ENCODE results near the gene ECHS1. TPM values are rescaled to one million over a fixed set of nuclear protein-coding genes. Genes with fewer than 3 reads are reported as not detected.

ECHS1 gene
- total and polyA plus RNA-seq, 4 experiments from 2014 or later = 29.7 to 117 (median 56.0) TPM

DNA sequence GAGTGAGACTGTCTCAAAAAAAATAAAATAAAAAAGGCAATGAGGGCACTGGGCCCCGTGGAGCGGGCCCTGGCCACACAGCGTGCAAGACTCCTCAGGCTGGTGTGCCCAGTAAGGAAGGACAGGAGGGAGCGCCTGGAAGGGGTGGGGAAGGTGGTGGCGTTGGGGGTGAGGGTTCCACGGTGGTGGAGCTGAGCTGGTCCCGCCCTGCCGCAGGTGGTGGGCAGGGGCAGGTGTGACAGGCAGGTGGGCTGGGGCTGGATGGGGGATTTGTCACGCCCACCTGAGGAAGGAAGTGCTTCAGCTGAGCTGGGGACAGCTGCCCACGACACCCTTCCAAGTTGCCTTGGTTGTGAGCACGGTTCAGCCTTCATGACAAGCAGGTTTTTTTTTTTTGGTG lies 26.7 kb downstream of the ECHS1 start:
- intact Hi-C loops (cut with micrococcal nuclease) = no loop called here
- ChIA-PET POLR2A (ENCODE audit: partially characterized antibody) (interaction anchor here (1.7 kb wide), 1 partner anchor 10 kb away, joined by 5 read pairs; the partner anchor contains the start of gene CALY), CTCF (ENCODE audit: partially characterized antibody) (interaction anchor here (1.3 kb wide), 1 partner anchor 17 kb away, joined by 7 read pairs; no protein-coding TSS in a partner anchor)
- Histone ChIP-seq H3K4me3 (ENCODE audit: low read length in 2 of 2) (no peak overlapping the region), H3K27me3 (ENCODE audit: insufficient read depth, low read length) (peaks cover 11% of the 10 kb centered on the region), H3K36me3 (ENCODE audit: insufficient read depth, low read length) (no peaks in the 10 kb centered on the region), H3K27ac (ENCODE audit: low read depth, low read length) (no peak overlapping the region), H3K4me1 (ENCODE audit: insufficient read depth, low read length) (no peaks in the 10 kb centered on the region), H3K9me3 (ENCODE audit: control insufficient read depth in 1 of 2, low read length in 2 of 2) (no peaks in the 10 kb centered on the region)
- Mint-ChIP-seq H3K36me3 (no peaks in the 10 kb centered on the region), H3K4me1 (peaks cover 0 to 3% (median under 1%) of the 10 kb centered on the region in 4 donors), H3K27ac (no peak overlapping the region), H3K4me3 (no peak overlapping the region), H3K9me3 (no peaks in the 10 kb centered on the region), H3K27me3 (peaks cover 20 to 32% of the 10 kb centered on the region in 2 donors)
- DNase-seq = no peak

DNA sequence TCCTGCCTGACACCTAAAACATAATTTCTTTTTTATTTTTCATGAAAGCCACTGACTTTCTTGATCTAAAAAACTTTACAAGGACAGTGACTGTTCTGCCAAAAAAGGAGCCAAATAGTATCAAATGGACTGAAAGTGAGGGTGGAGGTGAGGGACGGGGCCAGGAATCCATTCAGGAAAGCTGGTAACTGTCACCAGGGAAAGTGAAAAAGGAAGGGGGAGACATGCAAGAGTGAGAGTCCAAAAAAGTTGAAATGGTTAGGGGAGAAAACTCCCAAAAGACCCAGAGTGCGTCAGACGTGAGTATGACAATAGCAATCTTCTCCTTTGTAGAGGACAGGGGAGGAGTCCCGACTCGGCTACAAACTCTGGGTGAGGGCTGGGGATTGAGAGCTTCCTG lies 28.9 kb downstream of the ECHS1 start:
- Histone ChIP-seq H3K27ac (ENCODE audit: low read depth, low read length) (no peak overlapping the region), H3K4me3 (ENCODE audit: low read length in 2 of 2) (no peak overlapping the region), H3K27me3 (ENCODE audit: insufficient read depth, low read length) (peaks cover 10% of the 10 kb centered on the region), H3K9me3 (ENCODE audit: control insufficient read depth in 1 of 2, low read length in 2 of 2) (no peaks in the 10 kb centered on the region), H3K4me1 (ENCODE audit: insufficient read depth, low read length) (no peaks in the 10 kb centered on the region), H3K36me3 (ENCODE audit: insufficient read depth, low read length) (no peaks in the 10 kb centered on the region)
- no peak overlapping the region for H3K27ac Mint-ChIP-seq
- peaks cover 0 to 2% (median under 1%) of the 10 kb centered on the region in 4 donors for H3K4me1 Mint-ChIP-seq
- intact Hi-C loops (cut with micrococcal nuclease) = no loop called here
- H3K36me3 Mint-ChIP-seq = no peaks in the 10 kb centered on the region
- ChIA-PET POLR2A (ENCODE audit: partially characterized antibody) (interaction anchor here (2.0 kb wide), 1 partner anchor 9 kb away, joined by 5 read pairs; no protein-coding TSS in a partner anchor), CTCF (ENCODE audit: partially characterized antibody) (no interaction called here)
- peaks cover 19 to 30% of the 10 kb centered on the region in 2 donors for H3K27me3 Mint-ChIP-seq
- DNase-seq = no peak
- no peaks in the 10 kb centered on the region for H3K9me3 Mint-ChIP-seq
- no peak overlapping the region for H3K4me3 Mint-ChIP-seq

DNA sequence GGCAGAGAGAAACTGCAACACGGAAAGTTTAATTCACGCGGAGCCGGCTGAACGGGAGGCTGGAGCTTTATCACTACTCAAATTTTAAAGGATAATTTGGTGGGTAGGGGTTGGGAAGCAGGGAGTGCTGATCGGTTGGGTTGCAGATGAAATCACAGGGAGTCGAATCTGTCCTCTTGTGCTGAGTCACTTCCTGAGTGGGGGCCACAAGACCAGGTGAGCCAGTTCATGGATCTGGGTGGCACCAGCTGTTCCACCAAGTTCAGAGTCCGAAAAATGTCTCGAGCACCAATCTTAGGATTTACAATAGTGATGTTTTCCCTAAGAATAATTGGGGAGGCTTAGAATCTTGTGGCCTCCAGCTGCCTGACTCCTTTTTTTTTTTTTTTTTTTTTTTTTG lies 29.6 kb downstream of the ECHS1 start:
- ChIA-PET POLR2A (ENCODE audit: partially characterized antibody) (interaction anchor here (2.0 kb wide), 1 partner anchor 10 kb away, joined by 5 read pairs; no protein-coding TSS in a partner anchor), CTCF (ENCODE audit: partially characterized antibody) (interaction anchor here (2.0 kb wide), 1 partner anchor 14 kb away, joined by 6 read pairs; no protein-coding TSS in a partner anchor)
- H3K9me3 Mint-ChIP-seq = no peaks in the 10 kb centered on the region
- H3K27me3 Mint-ChIP-seq = peaks cover 16 to 27% of the 10 kb centered on the region in 2 donors
- H3K27ac ChIP-seq (ENCODE audit: low read depth, low read length) = no peak overlapping the region
- H3K4me1 ChIP-seq (ENCODE audit: insufficient read depth, low read length) = no peaks in the 10 kb centered on the region
- no peaks in the 10 kb centered on the region for H3K9me3 ChIP-seq (ENCODE audit: control insufficient read depth in 1 of 2, low read length in 2 of 2)
- H3K36me3 Mint-ChIP-seq = no peaks in the 10 kb centered on the region
- H3K4me3 Mint-ChIP-seq = no peak overlapping the region
- H3K27ac Mint-ChIP-seq = peak overlapping the region in 1 of 7 donors; percentile 22
- H3K27me3 ChIP-seq (ENCODE audit: insufficient read depth, low read length) = peaks cover 7% of the 10 kb centered on the region
- no peak overlapping the region for H3K4me3 ChIP-seq (ENCODE audit: low read length in 2 of 2)
- H3K36me3 ChIP-seq (ENCODE audit: insufficient read depth, low read length) = no peaks in the 10 kb centered on the region
- DNase-seq = no peak
- intact Hi-C loops (cut with micrococcal nuclease) = no loop called here
- no peaks in the 10 kb centered on the region for H3K4me1 Mint-ChIP-seq

DNA sequence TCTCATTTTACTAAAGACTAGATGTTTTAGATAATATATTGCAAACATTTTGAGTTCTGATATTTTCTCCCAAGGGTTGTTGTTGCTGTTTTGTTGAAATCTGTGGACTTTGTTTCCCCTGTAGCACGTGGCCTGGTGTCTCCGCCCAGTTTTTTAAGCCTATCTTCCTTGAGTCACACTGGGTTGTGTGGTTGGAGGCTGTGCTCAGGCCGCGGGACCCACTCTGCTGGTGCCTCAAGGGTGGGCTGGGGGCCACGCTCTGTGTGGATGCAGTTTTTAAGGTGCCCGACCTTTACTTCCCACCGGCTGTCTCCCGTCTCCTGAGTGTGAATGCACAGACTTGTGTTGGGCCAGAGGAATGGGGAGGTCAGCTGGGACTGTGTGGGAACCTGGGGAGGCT lies 30.2 kb downstream of the ECHS1 start:
- H3K36me3 Mint-ChIP-seq = no peaks in the 10 kb centered on the region
- H3K27ac Mint-ChIP-seq = no peak overlapping the region
- H3K4me1 Mint-ChIP-seq = no peaks in the 10 kb centered on the region
- H3K27me3 ChIP-seq (ENCODE audit: insufficient read depth, low read length) = peaks cover 7% of the 10 kb centered on the region
- H3K4me3 Mint-ChIP-seq = no peak overlapping the region
- no peaks in the 10 kb centered on the region for H3K9me3 ChIP-seq (ENCODE audit: control insufficient read depth in 1 of 2, low read length in 2 of 2)
- peaks cover under 1% of the 10 kb centered on the region for H3K4me1 ChIP-seq (ENCODE audit: insufficient read depth, low read length)
- H3K27me3 Mint-ChIP-seq = peaks cover 16 to 27% of the 10 kb centered on the region in 2 donors
- H3K27ac ChIP-seq (ENCODE audit: low read depth, low read length) = no peak overlapping the region
- CTCF ChIA-PET (ENCODE audit: partially characterized antibody) = interaction anchor here (2.0 kb wide), 1 partner anchor 14 kb away, joined by 6 read pairs; no protein-coding TSS in a partner anchor
- H3K36me3 ChIP-seq (ENCODE audit: insufficient read depth, low read length) = no peaks in the 10 kb centered on the region
- H3K4me3 ChIP-seq (ENCODE audit: low read length in 2 of 2) = no peak overlapping the region
- POLR2A ChIA-PET (ENCODE audit: partially characterized antibody) = interaction anchor here (2.0 kb wide), 1 partner anchor 11 kb away, joined by 5 read pairs; no protein-coding TSS in a partner anchor
- intact Hi-C loops (cut with micrococcal nuclease) = no loop called here
- H3K9me3 Mint-ChIP-seq = no peaks in the 10 kb centered on the region
- DNase-seq = no peak

DNA sequence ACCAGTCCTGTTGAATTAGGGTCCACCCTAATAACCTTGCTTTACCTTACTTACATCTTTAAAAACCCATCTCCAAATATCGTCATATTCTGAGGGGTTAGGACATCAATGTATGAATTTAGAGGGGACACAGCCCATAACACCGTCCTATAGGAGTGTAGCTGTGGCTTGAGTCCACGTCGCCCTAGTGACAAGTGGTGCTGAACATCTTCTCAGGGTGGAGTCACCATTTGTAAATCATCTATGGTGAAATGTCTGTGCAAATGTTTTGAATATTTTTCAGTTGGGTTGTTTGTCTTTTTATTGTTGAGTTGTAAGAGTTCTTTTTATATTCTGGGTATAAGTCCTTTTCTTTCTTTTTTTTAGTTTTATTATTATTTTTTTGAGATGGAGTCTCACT lies 31.2 kb downstream of the ECHS1 start:
- Mint-ChIP-seq H3K9me3 (no peaks in the 10 kb centered on the region), H3K36me3 (no peaks in the 10 kb centered on the region), H3K27me3 (peaks cover 16 to 27% of the 10 kb centered on the region in 2 donors), H3K4me3 (no peak overlapping the region), H3K27ac (no peak overlapping the region), H3K4me1 (no peaks in the 10 kb centered on the region)
- DNase-seq = no peak
- Histone ChIP-seq H3K4me1 (ENCODE audit: insufficient read depth, low read length) (peaks cover 10% of the 10 kb centered on the region), H3K36me3 (ENCODE audit: insufficient read depth, low read length) (no peaks in the 10 kb centered on the region), H3K9me3 (ENCODE audit: control insufficient read depth in 1 of 2, low read length in 2 of 2) (no peaks in the 10 kb centered on the region), H3K27me3 (ENCODE audit: insufficient read depth, low read length) (peaks cover 7% of the 10 kb centered on the region), H3K4me3 (ENCODE audit: low read length in 2 of 2) (no peak overlapping the region), H3K27ac (ENCODE audit: low read depth, low read length) (no peak overlapping the region)
- CTCF ChIA-PET (ENCODE audit: partially characterized antibody) = interaction anchor here (2.0 kb wide), 1 partner anchor 13 kb away, joined by 6 read pairs; no protein-coding TSS in a partner anchor
- POLR2A ChIA-PET (ENCODE audit: partially characterized antibody) = no interaction called here
- intact Hi-C loops (cut with micrococcal nuclease) = no loop called here

DNA sequence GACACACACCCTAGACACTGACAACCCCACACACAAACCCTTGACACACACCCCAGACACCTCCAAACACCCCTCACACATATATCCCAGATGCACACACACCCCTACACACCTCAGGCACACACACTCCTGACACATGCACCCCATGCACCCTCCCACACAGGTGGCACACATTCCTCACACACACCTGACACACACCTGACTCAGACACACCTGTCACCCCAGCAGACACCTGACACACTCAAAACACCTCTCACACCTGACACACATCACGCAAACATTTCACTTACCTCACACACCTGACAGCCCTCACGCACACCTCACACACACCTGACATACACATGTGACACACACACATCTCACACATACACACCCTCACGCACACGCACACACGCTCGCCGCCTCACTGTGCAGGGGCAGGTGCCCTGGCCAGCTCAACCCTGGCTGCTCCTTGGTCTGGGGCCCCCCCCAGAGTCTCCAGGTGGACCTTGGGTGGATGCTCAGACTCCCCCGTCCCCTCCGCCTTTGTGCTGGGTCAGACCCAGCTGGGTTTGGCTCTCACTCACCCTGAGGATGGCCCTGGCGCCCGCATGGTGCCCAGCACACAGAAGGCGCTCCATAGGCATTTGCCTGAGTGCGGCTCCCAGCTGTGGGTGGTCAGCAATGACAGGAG lies 33.3 kb downstream of the ECHS1 start:
- POLR2A ChIA-PET (ENCODE audit: partially characterized antibody) = no interaction called here
- Mint-ChIP-seq H3K27me3 (peaks cover 7 to 16% of the 10 kb centered on the region in 2 donors), H3K4me3 (no peak overlapping the region), H3K27ac (no peak overlapping the region), H3K9me3 (no peaks in the 10 kb centered on the region), H3K36me3 (no peaks in the 10 kb centered on the region), H3K4me1 (peaks cover 0 to 9% (median 2%) of the 10 kb centered on the region in 4 donors)
- Histone ChIP-seq H3K4me3 (ENCODE audit: low read length in 2 of 2) (no peak overlapping the region), H3K36me3 (ENCODE audit: insufficient read depth, low read length) (no peaks in the 10 kb centered on the region), H3K4me1 (ENCODE audit: insufficient read depth, low read length) (peaks cover 25% of the 10 kb centered on the region), H3K27me3 (ENCODE audit: insufficient read depth, low read length) (peaks cover 7% of the 10 kb centered on the region), H3K9me3 (ENCODE audit: control insufficient read depth in 1 of 2, low read length in 2 of 2) (no peaks in the 10 kb centered on the region), H3K27ac (ENCODE audit: low read depth, low read length) (no peak overlapping the region)
- CTCF ChIA-PET (ENCODE audit: partially characterized antibody) = no interaction called here
- intact Hi-C loops (cut with micrococcal nuclease) = no loop called here
- DNase-seq = no peak

DNA sequence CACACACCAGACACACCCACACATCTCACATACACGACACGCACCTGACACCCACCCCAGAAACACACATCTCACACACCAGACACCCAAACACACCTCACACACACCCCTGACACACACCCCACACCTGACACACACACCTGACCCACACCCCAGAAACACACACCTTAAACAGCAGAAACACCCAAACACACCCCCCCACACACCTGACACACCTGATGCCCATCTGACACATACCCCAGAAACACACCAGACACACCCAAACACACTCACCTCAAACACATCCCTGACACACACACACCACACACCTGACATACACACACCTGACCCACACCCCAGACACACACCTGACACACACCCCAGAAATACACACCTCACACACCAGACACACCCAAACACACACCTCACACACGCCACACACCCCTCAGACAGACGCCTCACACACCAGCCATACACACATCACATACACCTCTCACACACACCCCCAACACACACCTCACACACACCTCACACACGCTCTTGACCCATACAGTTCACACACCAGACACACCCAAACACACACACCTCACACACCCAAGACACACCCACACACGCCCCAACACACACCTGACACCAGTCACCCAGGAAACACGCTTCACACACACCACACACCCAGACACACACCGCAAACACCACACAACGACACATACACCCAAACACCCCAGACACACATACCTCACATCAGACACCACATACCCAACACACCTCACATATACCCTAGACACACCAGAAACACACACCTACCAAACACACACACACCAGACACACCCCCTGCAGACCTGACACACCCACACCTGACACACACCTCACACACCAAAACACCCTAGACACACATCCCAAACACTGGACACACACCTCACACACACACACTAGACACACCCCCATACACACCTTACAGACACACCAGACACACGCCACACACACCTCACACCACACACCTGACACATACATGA lies 34.8 kb downstream of the ECHS1 start:
- ChIA-PET POLR2A (ENCODE audit: partially characterized antibody) (no interaction called here), CTCF (ENCODE audit: partially characterized antibody) (no interaction called here)
- peaks cover 25% of the 10 kb centered on the region for H3K4me1 ChIP-seq (ENCODE audit: insufficient read depth, low read length)
- no peak overlapping the region for H3K4me3 ChIP-seq (ENCODE audit: low read length in 2 of 2)
- H3K27me3 ChIP-seq (ENCODE audit: insufficient read depth, low read length) = peaks cover 7% of the 10 kb centered on the region
- intact Hi-C loops (cut with micrococcal nuclease) = no loop called here
- H3K27ac Mint-ChIP-seq = no peak overlapping the region
- peaks cover 2 to 8% of the 10 kb centered on the region in 2 donors for H3K27me3 Mint-ChIP-seq
- peaks cover 0 to 2% (median 0%) of the 10 kb centered on the region in 8 donors for H3K9me3 Mint-ChIP-seq
- no peak overlapping the region for H3K27ac ChIP-seq (ENCODE audit: low read depth, low read length)
- DNase-seq = peak in 1 of 5 donors; percentile 29
- H3K4me1 Mint-ChIP-seq = peaks cover 0 to 12% (median 3%) of the 10 kb centered on the region in 4 donors
- no peaks in the 10 kb centered on the region for H3K9me3 ChIP-seq (ENCODE audit: control insufficient read depth in 1 of 2, low read length in 2 of 2)
- no peaks in the 10 kb centered on the region for H3K36me3 ChIP-seq (ENCODE audit: insufficient read depth, low read length)
- H3K36me3 Mint-ChIP-seq = no peaks in the 10 kb centered on the region
- no peak overlapping the region for H3K4me3 Mint-ChIP-seq

Measured in CD4-positive, alpha-beta memory T cell (primary cell).